ENCODE data around the gene MCF2L. TPM values are rescaled to one million over a fixed set of nuclear protein-coding genes. Genes with fewer than 3 reads are reported as not detected.

MCF2L gene
- total RNA-seq, 1 donor from 2014 or later = 40.4 TPM

- H3K27ac ChIP-seq = no peak overlapping the region
- peaks cover 19% of the 10 kb centered on the region for H3K4me1 ChIP-seq
- H3K27me3 ChIP-seq = no peaks in the 10 kb centered on the region
- H3K4me2 ChIP-seq = no peak overlapping the region
- no peak for TF ChIP-seq CTCF (IDR thresholded peaks at IDR 0.05)
- Mint-ChIP-seq H3K4me3 (no peak overlapping the region), H3K9me3 (peaks cover 3% of the 10 kb centered on the region), H3K36me3 (peaks cover 4% of the 10 kb centered on the region), H3K4me1 (peaks cover 33% of the 10 kb centered on the region), H3K27me3 (ENCODE audit: insufficient read depth, low read depth) (peaks cover 7% of the 10 kb centered on the region), H3K27ac (peak overlapping the region; percentile 93)
- H3K9me3 ChIP-seq (ENCODE audit: low read depth) = no peaks in the 10 kb centered on the region
- H4K20me1 ChIP-seq (ENCODE audit: low read depth) = peaks cover 51% of the 10 kb centered on the region
- no peak overlapping the region for H2AFZ ChIP-seq (replicated peaks)
- H3F3A ChIP-seq (ENCODE audit: low read depth) = peaks cover 15% of the 10 kb centered on the region
- H3K79me2 ChIP-seq (ENCODE audit: low read depth) = peaks cover 20% of the 10 kb centered on the region
- H3K9ac ChIP-seq = no peak overlapping the region
- H3K4me3 ChIP-seq = no peak overlapping the region
- no peak for DNase-seq (ENCODE audit: low spot score)
- H3K36me3 ChIP-seq = no peaks in the 10 kb centered on the region
These were observed 7.3 kb upstream of the MCF2L start for GRCh38 chr13:112961457-112962369.

- Mint-ChIP-seq H3K4me3 (no peak overlapping the region), H3K27ac (no peak overlapping the region), H3K27me3 (ENCODE audit: insufficient read depth, low read depth) (peaks cover 7% of the 10 kb centered on the region), H3K36me3 (peaks cover 4% of the 10 kb centered on the region), H3K4me1 (peaks cover 26% of the 10 kb centered on the region), H3K9me3 (peaks cover 3% of the 10 kb centered on the region)
- TF ChIP-seq EZH2phosphoT487 (IDR thresholded peaks at IDR 0.05) (no peak), EZH2 (IDR thresholded peaks at IDR 0.05) (no peak), CTCF (IDR thresholded peaks at IDR 0.05) (no peak)
- H3K27ac ChIP-seq = no peak overlapping the region
- H3K4me3 ChIP-seq = no peak overlapping the region
- H3K4me2 ChIP-seq = no peak overlapping the region
- H3F3A ChIP-seq (ENCODE audit: low read depth) = peaks cover 8% of the 10 kb centered on the region
- H3K79me2 ChIP-seq (ENCODE audit: low read depth) = peaks cover 20% of the 10 kb centered on the region
- H4K20me1 ChIP-seq (ENCODE audit: low read depth) = peaks cover 49% of the 10 kb centered on the region
- H3K4me1 ChIP-seq = peaks cover 12% of the 10 kb centered on the region
- no peak overlapping the region for H2AFZ ChIP-seq (replicated peaks)
- peaks cover 2% of the 10 kb centered on the region for H3K27me3 ChIP-seq
- no peaks in the 10 kb centered on the region for H3K36me3 ChIP-seq
- no peak overlapping the region for H3K9ac ChIP-seq
- no peak for DNase-seq (ENCODE audit: low spot score)
- H3K9me3 ChIP-seq (ENCODE audit: low read depth) = no peaks in the 10 kb centered on the region
These were observed 6.6 kb upstream of the MCF2L start for GRCh38 chr13:112962396-112962795.

- Mint-ChIP-seq H3K27ac (no peak overlapping the region), H3K36me3 (peaks cover 8% of the 10 kb centered on the region), H3K9me3 (peaks cover 3% of the 10 kb centered on the region), H3K4me1 (peaks cover 20% of the 10 kb centered on the region), H3K27me3 (ENCODE audit: insufficient read depth, low read depth) (peaks cover 7% of the 10 kb centered on the region), H3K4me3 (no peak overlapping the region)
- Histone ChIP-seq H3K9me3 (ENCODE audit: low read depth) (no peaks in the 10 kb centered on the region), H3K27me3 (peaks cover 8% of the 10 kb centered on the region), H3K36me3 (no peaks in the 10 kb centered on the region), H2AFZ (replicated peaks) (no peak overlapping the region), H3K79me2 (ENCODE audit: low read depth) (peaks cover 16% of the 10 kb centered on the region), H3K4me1 (peaks cover 5% of the 10 kb centered on the region), H3K9ac (no peak overlapping the region), H4K20me1 (ENCODE audit: low read depth) (peaks cover 49% of the 10 kb centered on the region), H3K27ac (no peak overlapping the region), H3K4me2 (no peak overlapping the region), H3F3A (ENCODE audit: low read depth) (peaks cover 3% of the 10 kb centered on the region), H3K4me3 (no peak overlapping the region)
- DNase-seq (ENCODE audit: low spot score) = no peak
- TF ChIP-seq EZH2 (IDR thresholded peaks at IDR 0.05) (no peak), CTCF (IDR thresholded peaks at IDR 0.05) (no peak), EZH2phosphoT487 (IDR thresholded peaks at IDR 0.05) (no peak)
These were observed 5.9 kb upstream of the MCF2L start for GRCh38 chr13:112962911-112963625.
